IMR-90 (cell line): Measurements from ENCODE around the gene TEK.

Source experiments
- CTCF ChIP-seq: conservative IDR thresholded peaks from 2 replicates; pipeline ENCODE4 v1.5.1; 2012; ENCODE audit warnings: mild to moderate bottlenecking, low read depth, low read length, improper control_type of control experiment
- POLR2A ChIP-seq: IDR thresholded peaks from 2 replicates; pipeline ENCODE4 v1.6.1; 2012; ENCODE audit warnings: mild to moderate bottlenecking, low read depth, low read length
- RFX5 ChIP-seq: IDR thresholded peaks from 2 replicates; pipeline ENCODE4 v1.8.0; 2012; ENCODE audit warnings: low read depth, mild to moderate bottlenecking, low read length, moderate library complexity
- SMC3 ChIP-seq: fragments of 150-350 bp; IDR thresholded peaks from 2 replicates; pipeline ENCODE4 v1.6.1; 2016; ENCODE audit warnings: low read depth, mild to moderate bottlenecking, antibody characterized with exemption, low read length, moderate library complexity

- TF ChIP-seq CTCF (no peak), POLR2A (no peak), SMC3 (no peak), RFX5 (no peak)
These were observed 48.1 kb downstream of the TEK start for GRCh38 chr9:27157097-27157496.
